Stimulated activated CD8-positive, alpha-beta memory T cell treated with anti-CD3 and anti-CD28 coated beads, Interleukin-4, amount 100 ng/mL, for 48 hours (primary cell): Measurements from ENCODE around the gene PIGM.

ENCODE experiments used
- DNase-seq: peaks from one replicate; pipeline ENCODE4 v3.0.0-alpha.2; 2020

The PIGM gene

DNA sequence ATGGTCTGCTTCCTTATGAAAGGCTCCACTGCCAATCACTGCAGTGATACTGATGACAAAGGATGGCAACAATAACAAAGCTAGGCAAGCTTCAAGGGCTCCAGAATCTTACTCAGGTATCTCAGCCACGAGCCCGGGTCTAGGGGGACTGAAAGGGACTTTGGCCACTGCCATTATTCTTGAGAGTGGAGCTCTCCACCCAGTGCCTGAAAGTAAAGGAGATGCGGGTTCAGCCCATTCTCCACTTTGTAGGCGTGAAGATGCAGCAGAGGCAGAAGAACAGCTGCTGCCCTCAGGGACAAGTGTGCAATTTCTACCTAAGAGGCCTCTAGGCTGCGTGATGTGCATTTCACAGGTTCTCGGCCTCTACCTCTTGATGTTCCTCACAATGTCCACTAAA, 46.3 kb downstream of the PIGM start:
- DNase-seq, result no peak

DNA sequence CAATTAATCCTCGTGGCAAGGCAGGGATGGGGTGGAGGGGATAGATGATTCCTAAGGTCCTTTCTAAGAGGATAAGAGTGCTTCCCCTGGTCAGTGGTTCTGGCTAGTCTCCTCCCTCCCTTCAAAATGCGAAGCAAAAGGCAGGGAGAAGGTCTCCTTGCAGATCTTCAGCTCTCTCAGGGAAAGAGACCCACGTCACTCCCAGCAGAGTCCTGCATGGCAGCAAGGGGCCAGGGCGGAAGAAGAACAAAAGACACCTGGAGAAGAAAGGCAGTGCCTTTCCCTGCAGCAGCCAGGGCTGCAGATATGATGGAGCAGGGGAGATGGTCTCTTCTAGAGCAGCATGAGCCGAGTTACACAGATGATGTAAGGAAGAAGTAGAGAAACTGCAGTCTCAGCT, 48.1 kb downstream of the PIGM start:
- DNase-seq, result no peak

DNA sequence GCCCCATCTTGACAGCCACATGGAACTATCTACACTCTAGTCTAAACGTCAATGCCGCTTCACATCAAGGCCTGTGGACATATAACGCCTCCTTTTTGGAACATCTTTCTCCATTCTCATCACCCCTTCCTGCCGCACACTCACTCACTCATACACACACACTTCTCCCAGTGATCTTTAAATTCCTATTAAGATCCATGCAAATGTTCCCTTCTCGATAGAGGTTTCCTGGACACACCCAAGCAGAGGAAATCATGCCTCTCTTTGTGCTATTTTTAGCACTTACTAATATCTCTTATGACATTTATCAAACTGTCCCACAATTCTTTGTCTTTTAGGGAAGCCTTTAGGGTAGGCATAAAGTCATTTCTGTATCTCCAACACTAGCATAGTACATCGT, 49.5 kb downstream of the PIGM start:
- DNase-seq, result no peak

DNA sequence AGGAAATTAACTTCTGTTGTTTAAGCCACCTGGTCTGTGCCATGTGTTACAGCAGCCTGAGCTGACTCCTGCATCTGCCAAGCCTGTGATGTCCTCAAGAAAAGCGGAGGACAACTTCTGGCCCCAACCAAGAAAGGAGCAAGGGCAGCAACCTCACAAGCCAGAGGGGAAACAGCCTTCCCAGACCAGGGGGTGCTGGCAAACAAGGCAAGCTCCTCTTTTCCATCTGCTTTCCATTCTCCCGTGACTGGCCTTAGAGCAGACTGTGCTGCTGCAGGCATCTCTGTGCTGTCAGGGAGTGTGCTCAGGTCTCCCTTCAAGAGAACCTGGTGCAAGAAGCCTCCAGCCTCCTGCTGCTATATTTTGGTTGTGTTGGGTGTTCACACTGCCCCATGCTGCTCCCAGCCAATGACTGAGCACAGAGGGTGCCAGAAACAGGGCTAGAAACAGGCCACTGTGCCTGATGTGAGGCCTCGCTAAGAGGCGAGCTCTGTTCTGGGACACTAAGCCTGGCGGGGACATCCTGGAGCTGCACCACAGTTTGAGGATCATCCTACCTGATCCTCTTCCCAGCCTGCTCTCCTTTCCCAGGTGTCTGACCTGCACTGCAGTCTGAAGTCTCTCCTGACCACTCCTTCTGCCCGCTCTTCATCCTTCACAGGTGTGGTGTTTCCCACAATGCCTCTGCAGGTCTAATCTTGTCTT, 50.3 kb downstream of the PIGM start:
- no peak for DNase-seq

DNA sequence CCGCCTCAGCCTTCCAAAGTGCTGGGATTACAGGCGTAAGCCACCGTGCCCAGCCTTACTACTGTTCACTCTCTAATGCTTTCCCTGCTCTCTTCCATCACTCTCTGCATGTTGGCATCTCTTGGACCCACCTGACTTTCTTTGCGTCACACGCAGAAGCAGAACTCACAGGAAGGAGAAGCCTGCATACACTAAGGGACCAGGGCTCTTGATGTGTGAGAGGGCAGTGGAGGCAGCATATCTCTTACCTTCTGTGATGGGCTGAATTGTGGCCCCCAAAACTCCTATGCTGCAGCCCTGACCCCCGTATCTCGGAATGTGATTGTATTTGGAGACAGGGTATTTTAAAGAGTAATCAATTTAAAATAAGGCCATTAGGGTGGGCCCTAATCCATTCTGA, 51.0 kb downstream of the PIGM start:
- no peak for DNase-seq

DNA sequence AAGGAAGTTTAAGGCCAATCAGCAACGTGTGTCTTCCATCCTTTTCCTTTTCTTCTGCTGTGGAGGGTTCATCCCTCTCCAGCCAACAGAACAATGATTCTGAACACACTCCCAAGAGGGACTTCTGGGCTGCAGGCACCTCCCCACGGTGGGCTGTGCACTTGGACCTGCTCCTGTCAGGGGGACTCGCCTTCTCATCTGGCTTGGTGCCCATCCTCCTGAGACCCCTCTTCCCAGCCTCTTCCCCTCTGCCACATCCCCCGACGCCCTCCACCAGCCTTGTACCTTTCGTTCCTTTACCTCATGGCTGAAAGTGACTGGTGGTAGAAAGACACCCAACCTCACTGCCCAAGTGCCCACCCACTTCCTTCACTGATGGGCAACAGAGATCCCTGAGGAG, 51.7 kb downstream of the PIGM start:
- DNase-seq, result no peak

DNA sequence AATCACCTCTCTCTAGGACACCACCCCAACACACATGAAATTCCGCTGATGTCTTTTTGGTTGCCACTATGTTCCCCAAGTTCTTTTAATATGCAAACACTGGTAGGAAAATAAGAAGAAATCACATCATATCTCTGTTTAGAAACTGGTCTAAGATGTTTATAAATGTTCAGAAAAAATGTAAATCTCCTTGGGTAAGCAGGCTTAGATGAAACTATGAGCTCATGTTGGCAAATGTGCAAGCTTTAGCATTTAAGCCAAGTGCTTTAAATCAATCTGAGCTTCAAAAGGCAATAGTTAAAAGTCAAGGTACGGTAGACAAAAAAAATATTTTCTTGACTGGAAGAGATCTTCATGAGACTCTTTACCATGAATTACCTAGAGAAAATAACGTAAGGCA, 52.5 kb downstream of the PIGM start:
- DNase-seq, result no peak

DNA sequence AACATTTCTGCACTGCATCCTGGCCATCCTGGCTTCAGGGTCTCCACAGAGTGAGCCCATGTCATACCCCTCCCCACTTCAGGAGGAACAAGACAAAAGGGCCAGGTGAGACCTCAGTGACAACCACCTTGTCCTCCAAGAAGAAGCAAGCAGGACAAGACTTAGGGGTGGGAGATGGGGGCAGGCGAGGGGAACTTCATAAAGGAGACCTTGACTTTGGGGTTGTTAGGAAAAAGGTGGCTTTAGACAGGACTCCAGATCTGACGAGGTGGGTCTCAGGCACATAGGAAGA, 53.7 kb downstream of the PIGM start:
- no peak for DNase-seq

DNA sequence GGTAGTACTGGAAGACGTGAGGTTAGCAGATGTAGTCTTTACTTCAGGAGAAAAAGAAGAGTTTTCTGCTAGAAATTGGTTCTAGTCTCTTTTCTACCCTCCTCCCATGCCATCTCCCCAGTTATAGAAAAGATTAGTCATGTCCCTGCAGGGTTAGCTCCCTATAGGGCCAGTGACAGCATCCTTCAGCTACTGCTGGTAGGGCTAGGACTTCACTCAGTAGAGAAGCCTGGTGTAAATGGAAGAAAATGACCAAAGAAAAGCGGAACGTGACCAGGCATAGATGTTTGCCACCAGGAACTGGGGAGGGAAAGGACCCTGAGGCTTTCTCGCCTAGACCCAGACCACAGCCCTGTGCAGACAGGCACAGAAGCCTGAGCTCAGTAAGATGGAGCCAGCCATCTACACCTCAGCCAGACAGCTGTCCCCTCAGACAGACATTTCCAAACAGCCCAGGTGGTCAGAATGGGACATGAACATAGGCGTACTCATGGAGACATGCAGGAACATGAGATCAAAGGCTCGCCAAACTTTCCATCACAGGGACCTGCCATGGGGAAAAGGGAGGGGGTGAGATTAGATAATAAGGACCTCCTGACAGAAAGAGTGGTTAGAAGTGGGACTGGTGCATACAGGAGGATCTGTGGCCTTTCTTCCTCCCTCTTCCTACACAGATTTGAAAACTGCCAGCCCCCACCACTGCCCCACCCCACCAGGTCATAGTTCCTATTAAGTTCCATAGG, 54.3 kb downstream of the PIGM start:
- no peak for DNase-seq
